ENCODE results near the gene TMEM72.
A peak's percentile ranks its signal among the peaks of the same experiment; 100 is the strongest.

TMEM72 gene

DNA sequence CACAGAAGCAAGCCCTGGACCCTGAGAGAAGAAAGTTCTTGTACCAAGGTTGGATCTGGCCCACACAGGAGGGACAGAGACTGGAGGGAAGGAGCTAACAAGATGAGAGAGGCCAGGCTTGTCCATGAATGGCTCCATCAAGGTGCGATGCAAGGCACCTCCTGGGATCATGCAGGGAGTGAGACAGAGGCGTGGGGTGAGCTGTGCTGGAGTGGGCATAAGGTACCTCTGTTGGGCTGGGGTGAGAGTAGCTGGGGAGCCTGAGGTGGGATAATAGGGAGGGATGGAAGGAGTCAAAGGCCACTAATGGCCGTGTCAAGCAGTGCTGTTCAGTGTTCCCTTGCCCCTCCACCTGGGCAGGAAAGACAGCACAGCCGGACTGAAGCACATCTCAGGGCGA lies 9.9 kb downstream of the TMEM72 start:
- no peak for DNase-seq

- no peak for DNase-seq
Measured at GRCh38 chr10:44921506-44921905, 10.4 kb downstream of the TMEM72 start.

DNA sequence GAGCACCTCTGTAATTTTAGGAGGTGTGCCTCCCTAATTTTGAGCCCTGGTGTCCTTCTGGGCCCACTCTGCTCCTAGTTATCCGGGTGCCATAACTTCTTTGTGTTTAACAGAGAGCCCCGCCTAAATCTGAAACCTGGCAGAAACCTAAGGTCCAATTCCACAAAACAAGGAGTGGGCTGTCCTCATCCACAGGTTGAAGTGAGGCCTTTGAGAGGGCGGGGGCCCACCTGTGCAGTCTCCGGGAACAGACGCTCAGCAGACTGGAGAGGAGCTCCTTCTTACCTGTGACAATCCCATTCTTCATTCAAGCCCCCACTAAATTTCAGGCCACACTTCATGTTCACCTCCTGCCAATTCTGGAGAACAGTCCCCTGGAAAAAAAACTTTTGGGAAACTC lies 10.9 kb downstream of the TMEM72 start:
- DNase-seq, result no peak

DNA sequence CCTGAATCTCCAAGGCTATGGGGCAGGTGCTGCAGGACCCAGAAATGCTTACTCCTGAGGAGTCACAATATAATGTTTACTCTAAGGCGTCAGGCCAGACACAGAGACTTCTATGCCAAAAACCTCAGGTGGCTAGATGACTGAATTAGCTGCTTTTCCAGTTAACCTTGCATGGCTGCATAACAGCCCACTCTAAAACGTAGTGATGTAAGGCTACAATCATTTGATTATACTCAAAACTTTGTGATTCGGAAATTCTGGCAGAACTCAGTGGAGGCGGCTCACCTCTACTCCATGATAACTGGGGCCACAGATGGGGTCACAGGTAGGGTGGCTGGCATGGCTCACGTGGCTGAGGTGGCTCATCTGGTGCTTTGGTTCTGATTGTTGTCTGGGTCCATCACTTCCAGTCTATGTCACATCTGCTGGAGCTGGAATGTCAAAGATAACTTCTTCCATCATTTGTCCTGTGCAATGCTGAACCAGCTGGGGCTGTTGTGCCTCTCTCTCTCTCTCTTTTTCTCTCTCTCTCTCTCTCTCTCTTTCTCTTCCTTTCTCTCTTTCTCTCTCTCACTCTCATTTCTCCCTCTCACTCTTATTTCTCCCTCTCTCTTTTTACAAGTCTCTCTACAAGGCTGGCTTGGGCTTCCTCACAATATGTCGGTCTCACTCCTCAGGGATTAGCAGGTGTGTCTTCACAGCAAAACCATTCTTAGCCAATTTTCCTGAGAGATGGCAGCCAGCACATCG lies 11.8 kb downstream of the TMEM72 start:
- DNase-seq, result no peak

DNA sequence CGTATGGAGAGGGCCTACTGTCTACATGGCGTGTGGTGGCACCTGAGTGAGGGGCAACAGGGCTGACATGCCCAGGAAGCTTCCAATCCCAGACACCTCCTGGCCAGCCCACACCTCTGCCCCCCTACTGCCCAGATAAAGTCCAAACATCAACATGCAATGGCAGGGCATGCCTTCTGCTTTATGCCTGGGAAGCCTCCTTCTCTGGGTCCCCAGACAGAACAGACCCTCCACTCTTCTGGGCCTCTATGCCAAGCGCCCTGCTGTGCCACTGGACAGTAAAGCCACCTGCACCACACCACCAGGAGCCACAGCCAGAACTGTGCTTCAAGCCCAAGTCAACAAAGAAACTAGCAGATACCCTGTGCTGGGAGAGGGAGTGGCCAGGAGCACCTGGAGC lies 12.5 kb downstream of the TMEM72 start:
- DNase-seq, result no peak

DNA sequence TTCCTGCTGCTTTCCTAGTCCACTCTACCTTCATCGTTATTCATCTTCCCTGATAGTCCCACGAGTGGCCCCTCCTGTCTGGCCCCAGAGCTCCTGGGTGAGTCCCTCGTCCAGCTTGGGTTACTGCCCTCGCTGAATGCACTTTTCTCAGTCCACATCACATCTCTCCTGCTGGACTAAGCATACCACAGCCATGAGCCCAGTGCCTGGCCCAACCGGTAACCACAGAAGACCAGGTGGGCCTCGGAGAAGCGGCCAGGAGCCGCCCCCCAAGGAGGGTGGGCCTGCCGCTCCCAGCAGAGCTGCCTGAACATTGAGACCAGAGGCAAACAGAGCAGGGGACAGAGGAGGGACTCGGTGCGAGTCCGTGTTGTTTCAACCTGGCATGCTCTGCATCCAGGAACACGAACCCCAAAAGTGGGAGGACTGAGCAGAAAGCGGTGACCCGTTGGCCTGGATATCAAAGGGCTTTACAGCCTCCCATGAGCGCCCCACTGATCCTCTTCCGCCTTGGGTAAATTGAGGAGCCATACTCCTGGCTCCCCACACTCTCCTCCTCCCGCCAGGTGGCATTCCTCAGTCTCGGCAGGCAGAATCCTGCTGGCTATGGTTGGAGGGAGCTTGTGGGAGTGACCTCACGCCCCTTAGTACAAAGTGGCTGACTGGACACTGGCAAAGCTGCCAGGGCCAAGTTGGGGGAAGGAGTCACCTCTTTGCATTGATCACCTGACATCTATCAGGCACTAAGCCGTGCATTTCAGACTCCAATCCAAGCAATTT lies 13.3 kb downstream of the TMEM72 start:
- DNase-seq, result no peak

DNA sequence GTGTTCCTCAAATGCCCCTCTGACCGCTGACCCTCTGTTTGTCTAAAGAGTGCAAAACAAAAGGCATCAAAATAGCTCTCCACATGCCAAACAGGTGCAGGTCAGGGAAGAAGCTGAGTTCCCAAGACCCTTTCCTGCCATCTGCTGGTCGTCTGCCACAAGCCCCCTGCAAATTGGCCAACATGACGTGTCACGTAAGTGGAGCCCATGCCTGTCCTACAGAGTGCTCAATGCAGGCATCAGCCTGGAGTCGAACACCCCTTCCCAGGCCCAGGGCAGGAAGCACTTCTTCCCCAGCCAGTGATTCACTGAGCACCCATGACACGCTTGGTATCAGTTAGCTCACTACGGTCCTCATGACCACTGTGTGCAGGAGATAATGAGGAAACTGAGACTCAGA lies 14.1 kb downstream of the TMEM72 start:
- DNase-seq, result peak; percentile 53 to 78 (median 76)

DNA sequence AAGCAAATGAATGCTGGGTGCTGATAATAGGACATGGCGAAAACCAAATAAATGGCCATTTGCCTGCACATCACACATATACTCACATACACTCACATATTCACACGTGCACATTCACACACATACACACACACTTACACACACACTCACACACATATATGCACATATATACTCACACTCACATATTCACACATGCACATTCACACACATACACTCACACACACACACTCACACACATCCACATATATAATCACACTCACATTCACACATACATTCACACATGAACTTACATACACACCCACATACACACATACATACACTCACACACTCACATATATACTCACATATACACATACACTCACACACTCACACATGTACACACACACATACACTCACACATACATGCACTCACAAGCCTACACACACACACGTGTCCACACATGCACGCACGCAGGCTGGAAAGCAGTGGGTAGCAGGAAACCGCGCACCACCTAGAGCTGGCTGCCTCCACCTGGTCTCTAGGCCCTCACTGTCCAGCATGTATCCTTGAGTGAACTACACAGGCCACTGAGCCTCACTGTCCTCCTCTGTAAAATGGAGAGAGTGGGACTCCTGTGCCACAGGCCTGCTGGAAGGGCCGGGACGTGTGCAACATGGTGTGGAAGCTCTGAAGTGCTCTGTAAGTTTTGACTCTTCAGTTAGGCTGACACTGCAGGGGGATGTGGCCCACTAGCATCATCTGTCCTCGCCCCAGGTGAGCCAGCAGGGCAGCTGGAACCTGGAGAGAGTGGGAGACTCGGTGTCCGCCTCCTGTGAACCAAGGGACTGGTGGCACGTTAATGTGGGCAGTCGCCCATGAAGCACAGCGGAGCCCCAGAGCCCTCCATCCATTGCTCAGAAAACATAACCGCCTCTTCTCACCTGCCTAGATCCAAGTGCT lies 14.9 kb downstream of the TMEM72 start:
- no peak for DNase-seq

- peak in 3 of 4 experiments; percentile 54 to 73 (median 62) for DNase-seq
Measured at GRCh38 chr10:44926751-44927351, 15.7 kb downstream of the TMEM72 start.

- DNase-seq, result peak in 3 of 4 experiments; percentile 46 to 54 (median 54)
Measured at GRCh38 chr10:44927352-44927751, 16.2 kb downstream of the TMEM72 start.

GRCh38 chr10:44928462-44928861 lies 17.3 kb downstream of the TMEM72 start:
- DNase-seq, result no peak

- no peak for DNase-seq
Measured at GRCh38 chr10:44929356-44930255, 18.5 kb downstream of the TMEM72 start.

DNA sequence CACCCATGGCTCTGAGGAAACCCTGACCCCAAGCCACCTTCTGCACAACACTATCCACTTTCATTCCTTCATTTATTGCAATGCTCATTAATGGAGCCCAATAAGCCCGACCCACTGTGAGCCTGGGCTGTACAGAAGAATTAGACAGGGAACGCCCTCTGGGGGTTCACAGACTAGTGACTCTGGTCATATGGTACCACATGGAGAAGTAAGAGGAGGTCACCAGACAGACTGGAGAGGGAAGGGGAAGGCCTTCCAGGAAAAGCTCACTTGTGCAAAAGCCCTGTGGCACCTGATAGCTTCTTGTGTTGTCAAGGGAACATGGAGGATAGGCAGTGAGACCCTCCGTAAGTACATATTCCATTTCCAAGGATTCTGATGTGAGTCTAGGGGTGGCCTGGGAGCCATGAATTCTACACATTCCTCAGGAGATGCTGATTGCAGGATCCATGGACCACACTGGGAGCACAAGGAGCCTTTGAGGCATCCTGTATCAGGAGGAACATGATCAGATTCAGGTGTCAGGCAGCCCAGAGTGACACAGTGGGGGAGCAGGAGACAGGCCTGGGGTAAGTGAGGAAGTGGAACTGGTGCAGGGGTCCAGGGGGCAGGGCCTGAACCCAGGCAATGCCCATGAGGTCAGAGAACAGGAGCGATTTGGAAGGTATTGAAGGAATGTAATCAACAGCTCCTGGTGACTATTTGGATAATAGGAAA lies 19.9 kb downstream of the TMEM72 start:
- peak in 3 of 4 experiments; percentile 50 to 65 (median 63) for DNase-seq

DNA sequence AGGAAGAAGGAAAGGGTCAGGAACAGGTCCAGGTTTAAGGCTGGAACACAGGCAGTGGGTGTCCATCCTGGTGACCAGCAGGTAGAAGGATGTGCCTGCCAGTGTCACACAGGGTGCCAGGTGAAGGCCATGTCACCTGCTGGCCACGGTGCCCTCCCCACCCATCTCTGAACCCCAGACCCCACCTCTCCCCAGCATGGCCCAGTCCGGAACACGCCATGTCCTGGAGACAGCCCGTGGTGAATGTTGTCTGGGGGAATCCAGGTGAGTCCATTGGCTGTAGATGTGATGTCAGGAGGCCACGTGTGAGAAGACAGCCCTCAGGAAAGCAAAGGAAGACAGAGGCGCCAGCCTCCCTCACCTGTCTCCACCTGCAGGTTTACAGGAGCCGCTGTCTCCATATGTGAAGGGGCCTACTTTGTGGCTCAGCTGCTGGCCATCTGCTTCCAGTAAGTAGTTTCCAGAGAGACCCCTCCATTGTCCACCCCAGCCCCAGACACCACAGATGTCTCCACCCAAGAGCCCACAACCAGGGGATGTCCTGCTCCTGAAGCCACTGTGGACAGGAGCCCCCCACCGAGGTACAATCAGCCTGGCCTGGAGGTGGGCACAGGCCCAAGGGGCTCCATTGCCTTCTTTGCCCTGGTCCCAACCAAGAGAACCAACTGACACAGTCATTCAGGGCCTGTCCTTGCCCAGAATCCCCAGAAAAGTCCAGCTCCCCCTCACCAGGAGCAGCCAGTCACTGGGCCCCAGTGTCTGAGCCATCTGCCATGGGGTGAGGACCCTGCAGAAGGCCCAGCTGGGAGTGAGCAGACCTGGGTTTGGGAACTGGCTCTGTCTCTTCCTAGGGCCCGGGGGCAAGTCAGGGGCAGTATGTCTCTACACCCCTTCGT lies 20.7 kb downstream of the TMEM72 start:
- DNase-seq, result no peak

GRCh38 chr10:44932517-44933450 lies 21.6 kb downstream of the TMEM72 start:
- peak; percentile 85 to 94 (median 92) for DNase-seq

DNA sequence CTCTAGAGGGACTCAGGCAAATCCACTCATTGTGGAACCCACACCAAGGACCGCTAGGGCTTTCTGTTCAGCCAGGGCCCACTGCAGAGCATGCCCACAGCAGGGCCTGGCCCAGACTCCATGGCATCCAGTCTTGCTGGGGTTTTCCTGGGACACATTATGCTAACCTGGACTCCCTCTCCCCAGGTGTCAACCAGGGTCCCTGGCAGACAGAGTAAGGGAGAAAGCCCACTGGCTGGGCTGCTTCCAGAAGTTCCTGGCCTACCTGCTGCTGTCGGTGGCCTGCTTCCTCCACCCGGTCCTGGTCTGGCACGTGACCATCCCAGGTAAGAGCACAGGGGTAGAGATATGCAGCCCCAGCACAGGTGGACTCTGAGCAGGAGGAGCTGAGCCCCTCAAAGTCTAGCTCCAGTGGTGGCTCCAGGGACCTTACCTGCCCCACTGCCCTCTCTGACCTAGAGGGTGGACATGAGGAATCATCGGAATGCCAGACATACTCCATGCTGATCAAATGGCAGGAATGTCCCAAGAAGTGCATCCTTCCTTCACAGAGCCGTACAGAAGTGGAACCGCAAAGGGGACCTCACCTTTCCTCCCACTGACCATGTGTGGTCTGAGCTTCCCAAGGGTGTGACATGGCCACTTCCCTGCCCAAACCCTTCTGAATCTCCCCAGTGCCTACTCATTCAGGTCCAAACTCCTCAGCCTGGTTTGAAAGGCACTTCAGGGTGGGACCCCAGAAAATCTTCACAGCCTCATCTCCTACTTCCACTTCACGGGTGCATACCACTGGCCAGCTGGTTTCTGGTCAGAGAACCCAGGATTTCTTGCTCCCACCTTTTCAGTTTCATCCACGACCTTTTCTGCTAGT lies 22.5 kb downstream of the TMEM72 start:
- no peak for DNase-seq

Data from suppressor macrophage (primary cell).